ENCODE results near the gene MFNG. TPM values are rescaled to one million over a fixed set of nuclear protein-coding genes. Genes with fewer than 3 reads are reported as not detected.

The MFNG gene
- total RNA-seq, 1 donor from 2014 or later, result 53.5 TPM

DNA sequence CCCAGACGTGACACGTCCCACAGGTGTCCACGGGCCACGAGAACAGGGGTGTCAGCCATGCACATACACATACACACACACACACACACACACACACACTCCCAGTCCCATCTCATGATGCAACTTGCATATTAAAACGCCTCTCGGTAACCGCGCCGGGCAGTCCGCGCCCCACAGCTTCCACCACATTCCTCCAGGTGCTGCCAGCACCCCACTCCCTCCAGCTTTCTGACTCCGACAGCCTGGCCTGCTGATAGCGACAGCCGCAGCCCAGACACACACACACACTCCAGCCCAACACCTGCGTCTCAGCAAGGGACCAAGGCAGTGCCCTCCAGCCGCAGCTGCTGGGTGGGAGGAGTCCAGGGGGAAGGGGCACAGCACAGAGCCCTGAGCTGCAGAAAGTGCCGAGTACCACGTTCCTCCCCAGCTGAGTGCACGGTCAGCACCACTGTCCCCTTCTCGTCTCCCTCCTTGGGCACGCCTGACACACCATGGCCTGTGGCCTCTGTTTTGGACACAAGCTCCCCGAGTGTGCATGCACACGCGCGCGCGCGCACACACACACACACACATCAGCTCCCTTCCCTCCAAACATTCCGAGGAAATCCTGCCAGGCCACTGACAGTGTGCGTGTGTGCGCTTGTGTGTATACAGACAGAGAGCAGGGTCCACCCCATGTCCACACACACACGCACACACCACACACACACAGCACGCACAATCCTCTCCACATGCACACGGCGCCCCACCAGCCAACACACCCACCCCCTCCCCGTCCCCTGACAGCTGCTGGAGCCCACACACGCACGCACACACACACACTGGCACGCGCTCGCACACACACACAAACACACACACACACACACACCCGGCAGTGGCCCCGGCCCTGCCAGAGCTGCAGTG is 60.1 kb downstream of the MFNG start:
- TF ChIP-seq, protein P1, sequence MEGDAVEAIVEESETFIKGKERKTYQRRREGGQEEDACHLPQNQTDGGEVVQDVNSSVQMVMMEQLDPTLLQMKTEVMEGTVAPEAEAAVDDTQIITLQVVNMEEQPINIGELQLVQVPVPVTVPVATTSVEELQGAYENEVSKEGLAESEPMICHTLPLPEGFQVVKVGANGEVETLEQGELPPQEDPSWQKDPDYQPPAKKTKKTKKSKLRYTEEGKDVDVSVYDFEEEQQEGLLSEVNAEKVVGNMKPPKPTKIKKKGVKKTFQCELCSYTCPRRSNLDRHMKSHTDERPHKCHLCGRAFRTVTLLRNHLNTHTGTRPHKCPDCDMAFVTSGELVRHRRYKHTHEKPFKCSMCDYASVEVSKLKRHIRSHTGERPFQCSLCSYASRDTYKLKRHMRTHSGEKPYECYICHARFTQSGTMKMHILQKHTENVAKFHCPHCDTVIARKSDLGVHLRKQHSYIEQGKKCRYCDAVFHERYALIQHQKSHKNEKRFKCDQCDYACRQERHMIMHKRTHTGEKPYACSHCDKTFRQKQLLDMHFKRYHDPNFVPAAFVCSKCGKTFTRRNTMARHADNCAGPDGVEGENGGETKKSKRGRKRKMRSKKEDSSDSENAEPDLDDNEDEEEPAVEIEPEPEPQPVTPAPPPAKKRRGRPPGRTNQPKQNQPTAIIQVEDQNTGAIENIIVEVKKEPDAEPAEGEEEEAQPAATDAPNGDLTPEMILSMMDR (IDR thresholded peaks at IDR 0.05), result no peak

DNA sequence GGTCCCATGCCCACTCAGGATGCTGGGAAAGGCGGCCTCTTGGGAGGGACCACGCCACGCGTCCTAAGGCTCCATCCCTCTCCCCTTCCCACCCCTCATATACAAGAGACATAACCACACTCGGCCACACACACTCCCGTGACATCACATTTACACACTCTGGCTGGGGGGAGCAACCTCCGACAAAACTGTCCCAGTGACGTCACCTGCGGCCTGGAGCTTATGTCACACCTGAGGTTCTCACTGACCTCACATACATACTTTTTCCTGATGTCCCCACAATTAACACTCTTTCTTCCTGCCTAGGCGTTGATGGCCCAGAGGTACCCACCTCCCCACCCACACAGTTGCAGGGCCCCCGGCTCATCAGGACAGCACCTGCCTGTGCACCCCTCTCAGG is 60.8 kb downstream of the MFNG start:
- intact Hi-C loops (cut with DNase I), result no loop called here
- H3K4me1 ChIP-seq, result peaks cover 4% of the 10 kb centered on the region
- no peaks in the 10 kb centered on the region for H3K9me3 ChIP-seq
- H3K4me3 ChIP-seq, result no peak overlapping the region
- DNase-seq (no peak), ATAC-seq (no peak)
- H3K27ac ChIP-seq, result no peak overlapping the region
- no peaks in the 10 kb centered on the region for H3K36me3 ChIP-seq
- TF ChIP-seq, protein P1 (IDR thresholded peaks at IDR 0.05), result no peak
- peaks cover 64% of the 10 kb centered on the region for H3K27me3 ChIP-seq

More for the DNA sequence above, 60.1 kb downstream of the MFNG start:
- peak; percentile 9 for ATAC-seq
- DNase-seq, result no peak
- no peaks in the 10 kb centered on the region for H3K36me3 ChIP-seq
- H3K27ac ChIP-seq, result no peak overlapping the region
- intact Hi-C loops (cut with DNase I), result no loop called here
- peaks cover 64% of the 10 kb centered on the region for H3K27me3 ChIP-seq
- H3K9me3 ChIP-seq, result no peaks in the 10 kb centered on the region
- H3K4me1 ChIP-seq, result no peaks in the 10 kb centered on the region
- H3K4me3 ChIP-seq, result no peak overlapping the region

DNA sequence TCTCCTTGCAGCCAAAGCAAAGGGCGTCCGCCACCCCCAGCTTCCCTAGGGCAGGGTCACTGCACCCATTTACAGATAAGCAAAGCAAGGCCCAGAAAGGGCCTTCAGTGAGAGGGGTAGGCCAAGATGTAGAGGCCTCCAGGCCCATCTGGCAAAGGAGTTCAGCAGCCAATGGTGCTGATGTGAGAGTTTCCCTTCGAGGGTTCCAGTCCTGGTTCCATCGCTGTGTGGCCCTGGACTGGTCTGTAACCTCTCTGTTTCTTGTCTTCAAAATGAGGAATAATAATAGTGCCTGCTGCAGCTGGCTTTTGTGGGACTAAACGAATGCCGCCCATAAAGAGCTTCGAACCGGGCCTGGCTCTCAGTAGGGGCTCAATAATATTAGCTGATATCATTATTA is 62.9 kb downstream of the MFNG start:
- Histone ChIP-seq H3K36me3 (no peaks in the 10 kb centered on the region), H3K27ac (no peak overlapping the region), H3K9me3 (no peaks in the 10 kb centered on the region), H3K4me1 (peaks cover 12% of the 10 kb centered on the region), H3K27me3 (peaks cover 60% of the 10 kb centered on the region), H3K4me3 (no peak overlapping the region)
- intact Hi-C loops (cut with DNase I), result no loop called here
- DNase-seq, result no peak
- ATAC-seq, result no peak
- TF ChIP-seq, protein P1 (IDR thresholded peaks at IDR 0.05), result no peak

DNA sequence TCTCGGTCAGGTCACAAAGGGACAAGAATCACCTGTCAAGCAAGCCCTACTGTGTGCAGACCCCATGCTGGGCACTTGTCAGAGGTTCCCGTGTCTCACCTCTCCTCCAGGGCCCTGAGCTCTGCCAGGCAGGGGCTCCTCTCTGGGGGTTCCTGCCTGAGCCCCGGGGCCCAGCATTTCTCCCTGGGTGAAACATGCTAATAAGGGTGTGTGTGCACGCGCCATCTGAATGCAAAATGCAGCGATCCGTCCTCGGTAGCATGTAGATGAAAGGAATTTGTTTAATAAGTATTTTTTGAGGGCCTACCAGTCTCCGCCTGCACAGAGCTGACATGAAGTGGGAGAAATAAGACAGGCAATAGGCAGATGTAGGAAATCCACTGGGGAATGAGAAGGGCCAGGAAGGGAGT is 64.7 kb downstream of the MFNG start:
- no peaks in the 10 kb centered on the region for H3K9me3 ChIP-seq

DNA sequence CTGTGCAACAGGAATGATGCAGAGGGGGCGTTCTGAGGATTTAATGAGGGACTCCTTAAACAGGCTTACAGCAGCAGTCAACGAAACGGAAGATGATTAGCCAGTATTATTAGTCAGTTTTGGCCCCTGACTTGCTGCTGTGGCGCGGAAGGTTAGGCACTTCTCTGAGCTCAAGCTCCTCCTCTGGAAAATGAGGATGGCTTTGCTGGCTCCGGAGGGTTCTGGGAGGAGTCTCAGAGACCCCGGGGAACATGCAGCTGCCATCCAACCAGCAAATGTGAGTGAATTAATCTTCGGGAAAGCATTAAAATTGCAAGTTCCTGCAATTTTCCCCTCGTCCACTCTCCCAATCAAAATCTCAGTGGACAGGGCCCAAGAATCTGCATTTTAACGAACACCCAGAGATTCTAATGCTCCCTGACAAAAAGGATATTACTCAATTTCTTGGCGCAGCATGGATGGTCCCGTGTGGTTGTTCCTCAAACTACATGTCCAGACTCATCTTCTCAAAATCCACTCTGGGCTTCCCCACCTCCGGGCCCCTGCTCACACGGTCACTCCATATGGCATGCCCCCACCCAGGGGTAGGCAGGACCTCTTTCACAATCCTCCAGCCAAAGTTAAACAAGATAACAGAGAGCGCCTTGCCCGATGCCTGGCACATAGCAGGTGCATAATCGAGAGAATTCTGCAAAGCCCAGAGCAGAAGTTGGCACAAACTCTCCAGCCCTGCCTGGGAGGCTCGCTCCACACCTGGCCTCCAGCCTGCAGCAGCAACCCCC is 65.3 kb downstream of the MFNG start:
- no peaks in the 10 kb centered on the region for H3K36me3 ChIP-seq
- ATAC-seq (peak; percentile 24), DNase-seq (no peak)
- intact Hi-C loops (cut with DNase I), result no loop called here
- peaks cover 47% of the 10 kb centered on the region for H3K27me3 ChIP-seq
- no peaks in the 10 kb centered on the region for H3K9me3 ChIP-seq
- no peak overlapping the region for H3K27ac ChIP-seq
- TF ChIP-seq, protein P1 (IDR thresholded peaks at IDR 0.05), result no peak
- no peak overlapping the region for H3K4me3 ChIP-seq
- H3K4me1 ChIP-seq, result peaks cover 12% of the 10 kb centered on the region

More for the DNA sequence above, 64.7 kb downstream of the MFNG start:
- TF ChIP-seq, protein P1 (IDR thresholded peaks at IDR 0.05), result no peak
- ATAC-seq, result no peak
- intact Hi-C loops (cut with DNase I), result no loop called here
- Histone ChIP-seq H3K27ac (no peak overlapping the region), H3K36me3 (no peaks in the 10 kb centered on the region), H3K4me1 (peaks cover 12% of the 10 kb centered on the region), H3K27me3 (peaks cover 48% of the 10 kb centered on the region), H3K4me3 (no peak overlapping the region)
- no peak for DNase-seq

All from upper lobe of right lung (tissue), 1 donor.